T1000 (cell line): Measurements from ENCODE around the gene KCNIP2.

Experiments
- DNase-seq: peaks from one replicate; lab custom pipeline; 2025; ENCODE audit warnings: mixed read lengths; lab: John Stamatoyannopoulos, UW

KCNIP2 gene

GRCh38 chr10:101851411-101852116 lies 8.0 kb upstream of the KCNIP2 start:
- DNase-seq: no peak

GRCh38 chr10:101850749-101851148 lies 7.1 kb upstream of the KCNIP2 start:
- no peak for DNase-seq

- no peak for DNase-seq
Observed at GRCh38 chr10:101848894-101849351, 5.3 kb upstream of the KCNIP2 start.

- no peak for DNase-seq
Observed at GRCh38 chr10:101848408-101848807, 4.8 kb upstream of the KCNIP2 start.

- DNase-seq: no peak
Observed at GRCh38 chr10:101845893-101846292, 2.3 kb upstream of the KCNIP2 start.

GRCh38 chr10:101841826-101842225 lies 1.8 kb downstream of the KCNIP2 start:
- no peak for DNase-seq

GRCh38 chr10:101840741-101841453 lies 2.7 kb downstream of the KCNIP2 start:
- DNase-seq: peak; percentile 78

GRCh38 chr10:101840102-101840684 lies 3.4 kb downstream of the KCNIP2 start:
- DNase-seq: no peak

GRCh38 chr10:101839416-101840063 lies 4.1 kb downstream of the KCNIP2 start:
- no peak for DNase-seq

GRCh38 chr10:101839002-101839401 lies 4.6 kb downstream of the KCNIP2 start:
- DNase-seq: no peak

GRCh38 chr10:101838416-101838970 lies 5.1 kb downstream of the KCNIP2 start:
- DNase-seq: no peak

- DNase-seq: no peak
Observed at GRCh38 chr10:101837748-101838147, 5.9 kb downstream of the KCNIP2 start.

GRCh38 chr10:101835362-101835761 lies 8.2 kb downstream of the KCNIP2 start:
- DNase-seq: no peak

GRCh38 chr10:101834341-101834740 lies 9.3 kb downstream of the KCNIP2 start:
- DNase-seq: no peak

- DNase-seq: no peak
Observed at GRCh38 chr10:101833466-101833865, 10.1 kb downstream of the KCNIP2 start.

- DNase-seq: no peak
Observed at GRCh38 chr10:101832325-101832771, 11.3 kb downstream of the KCNIP2 start.

- no peak for DNase-seq
Observed at GRCh38 chr10:101831169-101831811, 12.3 kb downstream of the KCNIP2 start.

- peak; percentile 61 for DNase-seq
Observed at GRCh38 chr10:101830322-101831168, 13.1 kb downstream of the KCNIP2 start.

- no peak for DNase-seq
Observed at GRCh38 chr10:101829561-101830315, 13.9 kb downstream of the KCNIP2 start.
